GM12878 (cell line): ENCODE data around the gene RPL37A. TPM values are rescaled to one million over a fixed set of nuclear protein-coding genes. Genes with fewer than 3 reads are reported as not detected.

ENCODE experiments used
- ATAC-seq: fragments of 200-7000 bp; cut with Tn5 transposase; 3 replicates; pipeline ENCODE4 v1.9.1; 2020; ENCODE audit warnings: mild to moderate bottlenecking, moderate library complexity
- BruUV-seq: library from RNA; stranded (reverse); fragments of 400-500 nt; replicated peaks from 2 replicates; lab custom pipeline; 2021; lab: Mats Ljungman, UMichigan
- CTCF ChIA-PET: fragments of 300-600 bp; sonication (Branson Sonifier 250); formaldehyde crosslinking; extraction: SDS; loops from one replicate; lab custom pipeline; 2021; ENCODE audit warnings: inconsistent platforms; lab: Yijun Ruan, JAX
- POLR2A ChIA-PET: fragments of 350-600 bp; formaldehyde crosslinking; extraction: SDS; loops from one replicate; lab custom pipeline; 2021; ENCODE audit warnings: inconsistent platforms; lab: Charles Lee
- RAD21 ChIA-PET: fragments of 300-600 bp; sonication (Branson Sonifier 250); formaldehyde crosslinking; loops from one replicate; lab custom pipeline; 2023; ENCODE audit warnings: antibody characterized with exemption; ENCODE audit not compliant: unreplicated experiment; lab: Charles Lee
- SMC1A ChIA-PET: fragments of 300-600 bp; sonication (Branson Sonifier 250); formaldehyde crosslinking; loops from one replicate; lab custom pipeline; 2023; ENCODE audit not compliant: unreplicated experiment, uncharacterized antibody; lab: Charles Lee
- DNase-seq: peaks from one replicate; pipeline ENCODE4 v3.0.0-alpha.2; 2011; ENCODE audit warnings: low read depth, low spot score
- FAIRE-seq: peaks from 3 replicates; lab custom pipeline; 2011; peaks lifted over from hg19 to GRCh38; lab: Jason Lieb, UNC
- H2AFZ ChIP-seq: 2 replicates; pipeline ENCODE4 v1.6.0; 2011; ENCODE audit warnings: low read depth, low read length, control low read depth; ENCODE audit not compliant: control insufficient read depth
- H3K27ac ChIP-seq: 2 replicates; pipeline ENCODE4 v1.5.1; 2011; ENCODE audit warnings: control low read depth; ENCODE audit not compliant: control insufficient read depth, insufficient read depth
- H3K27me3 ChIP-seq, 2 experiments: replicated peaks in 1 of 2; 2 replicates each; pipeline versions ENCODE4 v1.6.0 to v1.6.1; 2011; ENCODE audit warnings: low read length in 1 of 2; ENCODE audit not compliant: control insufficient read depth in 2 of 2, insufficient read depth in 2 of 2
- H3K36me3 ChIP-seq, 2 experiments: 2 replicates each; pipeline ENCODE4 v1.5.1; 2011; ENCODE audit warnings: low read length in 1 of 2; ENCODE audit not compliant: control insufficient read depth in 2 of 2, insufficient read depth in 2 of 2
- H3K4me1 ChIP-seq: 2 replicates; pipeline ENCODE4 v1.6.1; 2011; ENCODE audit warnings: mild to moderate bottlenecking, low read length, moderate library complexity, mixed read lengths; ENCODE audit not compliant: control insufficient read depth, insufficient read depth
- H3K4me2 ChIP-seq: 2 replicates; pipeline ENCODE4 v1.6.0; 2011; ENCODE audit warnings: control low read depth; ENCODE audit not compliant: control insufficient read depth, insufficient read depth
- H3K4me3 ChIP-seq: fragments of 200-600 bp; sonication (generic); 2 replicates; pipeline ENCODE4 v1.5.1; 2016
- H3K79me2 ChIP-seq: 2 replicates; pipeline ENCODE4 v1.6.0; 2011; ENCODE audit warnings: low read length; ENCODE audit not compliant: control insufficient read depth, insufficient read depth
- H3K9ac ChIP-seq: 2 replicates; pipeline ENCODE4 v1.8.0; 2011; ENCODE audit warnings: low read length, control low read depth, mixed read lengths; ENCODE audit not compliant: control insufficient read depth, insufficient read depth
- H3K9me3 ChIP-seq: replicated peaks from 3 replicates; pipeline ENCODE4 v1.5.1; 2011; ENCODE audit warnings: mild to moderate bottlenecking, low read length; ENCODE audit not compliant: control insufficient read depth, insufficient read depth
- H4K20me1 ChIP-seq: 2 replicates; pipeline ENCODE4 v1.6.0; 2011; ENCODE audit not compliant: control insufficient read depth, insufficient read depth
- CUX1 ChIP-seq: IDR thresholded peaks from 2 replicates; pipeline ENCODE4 v1.6.1; 2012; ENCODE audit warnings: improper control_type of control experiment, low read depth, low read length; ENCODE audit not compliant: insufficient replicate concordance
- MEF2A ChIP-seq: IDR thresholded peaks from 2 replicates; pipeline ENCODE4 v1.6.1; 2011; ENCODE audit warnings: low read depth, mild to moderate bottlenecking, low read length, moderate library complexity; ENCODE audit not compliant: insufficient read depth
- WGBS: methylation state at CpG from one replicate; pipeline ENCODE4 v1.1.6; 2016; ENCODE audit warnings: low lambda C conversion rate; ENCODE audit not compliant: insufficient replicate concordance, insufficient coverage; ENCODE audit errors: missing lambda C conversion rate; 5-methylcytosine and 5-hydroxymethylcytosine counted together
- in situ Hi-C: fragments of 300-500 bp; cut with MboI; formaldehyde crosslinking; loops from 9 replicates; pipeline ENCODE4 v1.14.3; 2018; ENCODE audit warnings: mixed read lengths
- intact Hi-C: fragments of 100-400 bp; cut with micrococcal nuclease; formaldehyde crosslinking; loops from one replicate; pipeline ENCODE4 v1.14.2; 2022; ENCODE audit not compliant: unreplicated experiment
- polyA plus RNA-seq, 11 experiments: library from polyadenylated mRNA; depleted of rRNA in 4 of 11; unstranded in 6 of 11; stranded (reverse) in 5 of 11; fragments of >200 nt; fragmentation: Nextera tagmentation in 4 of 11; fragmentation: Illumina TruSeq in 1 of 11; extraction: Ambion mirVana in 4 of 11; extraction: Trizol in 1 of 11; gene quantifications; 1 replicate in 1 of 11; 2 replicates in 10 of 11; pipeline versions ENCODE4 v1.2.1 to v1.2.3, GENCODE V29; 2011 to 2016; ENCODE audit warnings: inconsistent platforms in 2 of 11, missing spikeins in 2 of 11, low read depth in 1 of 11
- total RNA-seq, 4 experiments: library from RNA; depleted of rRNA in 3 of 4; stranded (reverse); fragments of >200 nt in 3 of 4; fragmentation: Illumina TruSeq in 1 of 4; extraction: Trizol in 1 of 4; gene quantifications; 2 replicates each; pipeline versions ENCODE4 v1.2.1 to v1.2.3, GENCODE V29; 2013 to 2021
- TF ChIP-seq, protein P1 (sequence below): fragments of 450-650 bp; IDR thresholded peaks from 2 replicates; pipeline ENCODE4 v1.6.1; 2017; ENCODE audit warnings: mild to moderate bottlenecking, low read depth, inconsistent platforms; ENCODE audit not compliant: poor library complexity, severe bottlenecking
- TF ChIP-seq, protein P2 (sequence below): fragments of 450-650 bp; IDR thresholded peaks from 2 replicates; pipeline ENCODE4 v1.6.1; 2017; ENCODE audit warnings: borderline replicate concordance

Gene RPL37A
- total and polyA plus RNA-seq, 10 of the 15 experiments (the other 5 are each of a cell fraction or from before 2014, with no cell fraction given): 2,847 to 6,854 (median 5,110) TPM

- ChIA-PET RAD21 (no interaction called here), CTCF (interaction anchor here (2.0 kb wide), 1 partner anchor 201 kb away, joined by 5 read pairs; no protein-coding TSS in a partner anchor), SMC1A (interaction anchor here (0.7 to 1.0 kb wide), 2 partner anchors 18 to 44 kb away, joined by 3 read pairs; no protein-coding TSS in a partner anchor), POLR2A (no interaction called here)
- peaks cover 0 to 2% of the 10 kb centered on the region in 2 experiments; a peak in 1 of 4 replicates for H3K36me3 ChIP-seq
- no peaks in the 10 kb centered on the region for H3K27me3 ChIP-seq
- intact Hi-C loops (no loop called here), in situ Hi-C loops (no loop called here)
- TF ChIP-seq, protein P1, sequence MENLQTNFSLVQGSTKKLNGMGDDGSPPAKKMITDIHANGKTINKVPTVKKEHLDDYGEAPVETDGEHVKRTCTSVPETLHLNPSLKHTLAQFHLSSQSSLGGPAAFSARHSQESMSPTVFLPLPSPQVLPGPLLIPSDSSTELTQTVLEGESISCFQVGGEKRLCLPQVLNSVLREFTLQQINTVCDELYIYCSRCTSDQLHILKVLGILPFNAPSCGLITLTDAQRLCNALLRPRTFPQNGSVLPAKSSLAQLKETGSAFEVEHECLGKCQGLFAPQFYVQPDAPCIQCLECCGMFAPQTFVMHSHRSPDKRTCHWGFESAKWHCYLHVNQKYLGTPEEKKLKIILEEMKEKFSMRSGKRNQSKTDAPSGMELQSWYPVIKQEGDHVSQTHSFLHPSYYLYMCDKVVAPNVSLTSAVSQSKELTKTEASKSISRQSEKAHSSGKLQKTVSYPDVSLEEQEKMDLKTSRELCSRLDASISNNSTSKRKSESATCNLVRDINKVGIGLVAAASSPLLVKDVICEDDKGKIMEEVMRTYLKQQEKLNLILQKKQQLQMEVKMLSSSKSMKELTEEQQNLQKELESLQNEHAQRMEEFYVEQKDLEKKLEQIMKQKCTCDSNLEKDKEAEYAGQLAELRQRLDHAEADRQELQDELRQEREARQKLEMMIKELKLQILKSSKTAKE: no peak
- TF ChIP-seq CUX1 (no peak), MEF2A (no peak)
- TF ChIP-seq, protein P2, sequence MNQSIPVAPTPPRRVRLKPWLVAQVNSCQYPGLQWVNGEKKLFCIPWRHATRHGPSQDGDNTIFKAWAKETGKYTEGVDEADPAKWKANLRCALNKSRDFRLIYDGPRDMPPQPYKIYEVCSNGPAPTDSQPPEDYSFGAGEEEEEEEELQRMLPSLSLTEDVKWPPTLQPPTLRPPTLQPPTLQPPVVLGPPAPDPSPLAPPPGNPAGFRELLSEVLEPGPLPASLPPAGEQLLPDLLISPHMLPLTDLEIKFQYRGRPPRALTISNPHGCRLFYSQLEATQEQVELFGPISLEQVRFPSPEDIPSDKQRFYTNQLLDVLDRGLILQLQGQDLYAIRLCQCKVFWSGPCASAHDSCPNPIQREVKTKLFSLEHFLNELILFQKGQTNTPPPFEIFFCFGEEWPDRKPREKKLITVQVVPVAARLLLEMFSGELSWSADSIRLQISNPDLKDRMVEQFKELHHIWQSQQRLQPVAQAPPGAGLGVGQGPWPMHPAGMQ: no peak
- no peaks in the 10 kb centered on the region for H4K20me1 ChIP-seq
- H2AFZ ChIP-seq: no peak overlapping the region
- no peak for ATAC-seq
- H3K9ac ChIP-seq: no peak overlapping the region
- FAIRE-seq: no peak
- no peaks in the 10 kb centered on the region for H3K9me3 ChIP-seq
- no peak for DNase-seq
- BruUV-seq: no TSS peak
- H3K4me2 ChIP-seq: no peak overlapping the region
- H3K4me1 ChIP-seq: no peaks in the 10 kb centered on the region
- H3K79me2 ChIP-seq: no peaks in the 10 kb centered on the region
- no peak overlapping the region for H3K27ac ChIP-seq
- H3K4me3 ChIP-seq: no peak overlapping the region
- WGBS: 92% methylated on average over 5 of the region's 5 CpGs
Measured at GRCh38 chr2:216465579-216466195, 33.0 kb upstream of the RPL37A start.
